Hepatocyte (in vitro differentiated cells): ENCODE results near the gene S100G.
"Not testable (repeated sequence)": the region's sequence is repeated elsewhere in the genome, so short reads cannot be mapped to it uniquely, and the experiment has no call there.

ENCODE experiments used
- EZH2phosphoT487 ChIP-seq: fragments of 200-600 bp; sonication (generic); IDR thresholded peaks from one replicate; pipeline ENCODE4 v1.6.1; 2018; ENCODE audit warnings: antibody characterized with exemption, mild to moderate bottlenecking, low read depth, moderate library complexity; ENCODE audit not compliant: unreplicated experiment, severe bottlenecking
- TF ChIP-seq, protein P1 (sequence below): fragments of 200-600 bp; sonication (generic); IDR thresholded peaks from 2 replicates; pipeline ENCODE4 v1.5.1; 2016; ENCODE audit warnings: antibody characterized with exemption, mild to moderate bottlenecking; ENCODE audit not compliant: poor library complexity

DNA sequence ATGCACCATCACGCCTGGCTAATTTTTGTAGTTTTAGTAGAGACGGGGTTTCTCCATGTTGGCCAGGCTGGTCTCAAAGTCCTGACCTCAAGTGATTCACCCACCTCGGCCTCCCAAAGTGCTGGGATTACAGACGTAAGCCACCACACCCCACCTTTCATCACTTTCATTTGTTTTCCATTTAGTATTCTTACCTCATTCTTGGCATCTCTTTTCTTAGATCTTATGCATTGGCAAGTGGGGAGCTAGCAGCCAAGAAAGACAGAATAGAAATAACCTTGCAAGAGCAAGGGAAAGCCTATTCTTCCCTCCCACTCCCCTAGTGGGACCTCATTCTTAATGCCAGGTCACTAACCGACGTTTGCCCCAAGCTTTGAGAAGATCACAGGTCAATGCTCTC, 21.4 kb upstream of the S100G start:
- TF ChIP-seq, protein P1, sequence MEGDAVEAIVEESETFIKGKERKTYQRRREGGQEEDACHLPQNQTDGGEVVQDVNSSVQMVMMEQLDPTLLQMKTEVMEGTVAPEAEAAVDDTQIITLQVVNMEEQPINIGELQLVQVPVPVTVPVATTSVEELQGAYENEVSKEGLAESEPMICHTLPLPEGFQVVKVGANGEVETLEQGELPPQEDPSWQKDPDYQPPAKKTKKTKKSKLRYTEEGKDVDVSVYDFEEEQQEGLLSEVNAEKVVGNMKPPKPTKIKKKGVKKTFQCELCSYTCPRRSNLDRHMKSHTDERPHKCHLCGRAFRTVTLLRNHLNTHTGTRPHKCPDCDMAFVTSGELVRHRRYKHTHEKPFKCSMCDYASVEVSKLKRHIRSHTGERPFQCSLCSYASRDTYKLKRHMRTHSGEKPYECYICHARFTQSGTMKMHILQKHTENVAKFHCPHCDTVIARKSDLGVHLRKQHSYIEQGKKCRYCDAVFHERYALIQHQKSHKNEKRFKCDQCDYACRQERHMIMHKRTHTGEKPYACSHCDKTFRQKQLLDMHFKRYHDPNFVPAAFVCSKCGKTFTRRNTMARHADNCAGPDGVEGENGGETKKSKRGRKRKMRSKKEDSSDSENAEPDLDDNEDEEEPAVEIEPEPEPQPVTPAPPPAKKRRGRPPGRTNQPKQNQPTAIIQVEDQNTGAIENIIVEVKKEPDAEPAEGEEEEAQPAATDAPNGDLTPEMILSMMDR = not testable (repeated sequence)
- not testable (repeated sequence) for TF ChIP-seq EZH2phosphoT487
